Measurements from ENCODE around the gene HIVEP3.

DNA sequence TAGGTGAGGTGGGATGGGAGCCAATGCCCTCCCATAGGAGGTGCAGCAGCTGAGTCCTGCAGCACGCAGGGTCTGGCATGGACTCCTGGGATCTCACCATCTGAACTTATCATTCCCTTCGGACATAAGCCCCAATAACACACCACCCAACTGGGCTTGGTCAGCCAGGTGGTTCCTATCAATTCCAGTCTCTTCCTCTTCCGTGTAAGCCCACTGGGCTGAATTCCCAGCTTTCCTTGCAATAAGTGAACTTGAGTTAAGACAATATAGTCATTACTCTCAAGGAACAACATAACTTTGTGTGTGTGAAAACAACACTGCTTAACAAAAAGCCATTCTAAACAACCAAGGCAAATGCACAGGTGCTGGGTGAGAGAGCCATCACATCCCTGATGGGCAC lies 347.7 kb downstream of the HIVEP3 start:
- TF ChIP-seq, protein P1, sequence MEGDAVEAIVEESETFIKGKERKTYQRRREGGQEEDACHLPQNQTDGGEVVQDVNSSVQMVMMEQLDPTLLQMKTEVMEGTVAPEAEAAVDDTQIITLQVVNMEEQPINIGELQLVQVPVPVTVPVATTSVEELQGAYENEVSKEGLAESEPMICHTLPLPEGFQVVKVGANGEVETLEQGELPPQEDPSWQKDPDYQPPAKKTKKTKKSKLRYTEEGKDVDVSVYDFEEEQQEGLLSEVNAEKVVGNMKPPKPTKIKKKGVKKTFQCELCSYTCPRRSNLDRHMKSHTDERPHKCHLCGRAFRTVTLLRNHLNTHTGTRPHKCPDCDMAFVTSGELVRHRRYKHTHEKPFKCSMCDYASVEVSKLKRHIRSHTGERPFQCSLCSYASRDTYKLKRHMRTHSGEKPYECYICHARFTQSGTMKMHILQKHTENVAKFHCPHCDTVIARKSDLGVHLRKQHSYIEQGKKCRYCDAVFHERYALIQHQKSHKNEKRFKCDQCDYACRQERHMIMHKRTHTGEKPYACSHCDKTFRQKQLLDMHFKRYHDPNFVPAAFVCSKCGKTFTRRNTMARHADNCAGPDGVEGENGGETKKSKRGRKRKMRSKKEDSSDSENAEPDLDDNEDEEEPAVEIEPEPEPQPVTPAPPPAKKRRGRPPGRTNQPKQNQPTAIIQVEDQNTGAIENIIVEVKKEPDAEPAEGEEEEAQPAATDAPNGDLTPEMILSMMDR (IDR thresholded peaks at IDR 0.05), result no peak
- no peak for TF ChIP-seq POLR2A (IDR thresholded peaks at IDR 0.05)
